ENCODE data around the gene MAT2A.
A peak's percentile ranks its signal among the peaks of the same experiment; 100 is the strongest.
"Not testable (repeated sequence)": the region's sequence is repeated elsewhere in the genome, so short reads cannot be mapped to it uniquely, and the experiment has no call there.

The MAT2A gene

DNA sequence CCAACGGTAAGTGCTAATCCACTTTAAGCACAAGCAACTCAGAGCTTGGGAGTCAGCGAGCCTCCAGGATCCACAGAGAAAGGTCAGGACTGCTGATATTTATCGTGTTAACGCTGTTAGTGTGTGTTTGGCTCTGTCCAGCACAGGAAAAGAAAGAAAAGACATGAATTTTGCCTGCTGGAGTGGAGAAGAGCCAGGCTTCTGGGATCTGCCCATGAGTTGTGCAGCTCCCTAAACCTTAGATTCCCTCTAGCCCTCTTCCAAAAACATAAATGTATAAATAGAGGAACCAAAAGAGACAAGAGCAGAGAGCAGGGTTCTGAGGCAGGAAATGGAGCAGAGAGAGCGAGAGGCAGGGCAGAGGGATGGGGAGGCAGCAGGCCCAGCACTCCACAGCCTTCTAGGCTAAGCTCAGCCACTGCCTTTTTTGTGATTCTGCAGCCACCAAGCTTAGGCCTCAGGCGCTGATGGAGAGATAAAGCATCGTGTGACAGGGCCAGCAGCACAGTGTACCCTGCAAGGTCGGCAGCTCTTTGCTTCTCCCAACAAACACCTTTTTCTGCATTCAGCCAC, 14.5 kb upstream of the MAT2A start:
- DNase-seq (ENCODE audit: low read depth in 2 of 2) = no peak

DNA sequence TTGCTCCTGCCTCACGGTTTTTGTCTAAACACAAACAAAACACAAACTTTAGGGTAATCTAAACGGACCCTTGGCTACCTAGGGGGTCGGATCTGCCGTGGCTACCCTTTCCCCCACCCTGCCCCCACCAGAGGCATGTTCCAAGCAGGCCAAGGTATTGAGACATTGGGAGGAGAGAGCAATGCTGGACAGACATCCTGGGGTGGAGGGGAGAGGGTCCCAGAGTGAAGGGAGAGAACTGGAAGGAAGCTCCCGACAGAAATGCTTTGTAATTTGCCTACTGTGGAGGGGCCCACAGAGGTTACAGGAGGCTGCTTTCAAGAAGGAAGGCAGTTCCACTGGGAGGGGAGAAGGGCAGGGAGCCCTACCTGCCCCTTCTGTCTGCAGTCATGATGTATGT, 13.9 kb upstream of the MAT2A start:
- DNase-seq (ENCODE audit: low read depth in 2 of 2) = no peak

DNA sequence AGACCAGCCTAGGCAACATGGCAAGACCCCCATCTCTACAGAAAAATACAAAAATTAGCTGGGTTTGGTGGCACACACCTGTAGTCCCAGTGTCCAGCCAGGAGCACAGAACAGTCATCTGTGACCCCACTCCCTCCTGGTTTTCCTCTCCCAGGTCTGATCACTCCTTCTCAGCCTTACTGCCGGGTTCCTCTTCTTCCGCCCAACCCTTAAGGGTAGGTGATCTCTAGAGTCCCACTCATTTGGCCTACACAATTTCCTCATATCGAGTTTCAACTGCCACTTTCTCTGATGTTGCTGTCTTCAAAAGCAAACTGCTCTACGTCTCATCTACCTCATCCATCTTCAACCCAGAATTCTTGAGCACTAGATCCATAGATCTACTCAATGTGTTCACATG, 13.4 kb upstream of the MAT2A start:
- DNase-seq (ENCODE audit: low read depth in 2 of 2) = no peak

DNA sequence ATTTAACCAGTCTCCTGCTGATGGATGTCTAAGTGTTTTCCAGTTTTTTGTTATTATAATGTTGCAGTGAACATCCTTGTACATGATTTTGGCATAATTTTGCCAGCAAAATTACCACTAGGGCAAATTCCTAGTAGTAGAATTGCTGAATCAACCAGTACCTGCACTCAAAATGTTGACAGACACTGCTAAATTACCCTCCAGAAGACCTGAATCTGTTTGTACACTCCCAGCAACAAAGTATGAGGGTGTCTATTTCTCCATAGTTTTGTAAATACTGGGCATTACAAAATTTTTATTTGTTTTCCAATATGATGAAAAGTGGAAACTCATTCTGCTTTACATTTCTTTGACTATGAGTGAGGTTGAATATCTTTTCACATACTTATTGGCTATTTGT, 11.2 kb upstream of the MAT2A start:
- no peak for DNase-seq (ENCODE audit: low read depth in 2 of 2)

DNA sequence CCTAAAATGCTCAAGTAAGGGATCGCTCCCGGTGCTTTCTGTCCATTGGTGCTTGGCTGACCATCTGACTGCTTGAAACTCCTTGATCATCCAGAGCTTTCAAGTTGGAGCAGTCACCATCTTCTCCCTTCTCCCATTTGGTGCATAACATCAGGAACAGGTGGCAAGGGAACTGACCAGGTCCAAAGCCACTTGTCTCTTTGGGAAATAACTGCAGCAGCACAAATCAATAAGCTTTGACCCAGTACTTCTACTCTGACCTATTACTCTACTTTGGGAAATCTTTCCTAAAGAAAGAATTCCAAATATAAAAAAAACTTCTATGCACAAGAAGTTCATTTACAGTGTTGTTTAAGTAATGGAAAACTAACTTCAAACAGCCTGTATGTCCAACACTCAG, 10.6 kb upstream of the MAT2A start:
- DNase-seq (ENCODE audit: low read depth in 2 of 2) = no peak

DNA sequence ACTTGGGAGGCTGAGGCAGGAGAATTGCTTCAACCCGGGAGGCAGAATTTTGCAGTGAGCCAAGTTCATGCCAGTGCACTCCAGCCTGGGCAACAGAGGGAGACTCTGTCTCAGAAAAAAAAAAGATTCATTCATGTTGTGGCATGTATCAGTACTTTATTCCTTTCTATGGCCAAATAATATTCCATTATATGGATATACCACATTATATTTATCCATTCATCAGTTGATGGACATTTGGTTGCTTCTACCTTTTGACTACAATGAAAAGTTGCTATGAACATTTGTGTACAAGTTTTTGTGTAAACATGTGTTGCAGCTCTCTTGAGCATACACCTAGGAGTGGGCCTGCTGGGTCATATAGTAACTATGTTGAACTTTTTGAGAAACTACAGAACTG, 9.2 kb upstream of the MAT2A start:
- no peak for DNase-seq (ENCODE audit: low read depth in 2 of 2)

DNA sequence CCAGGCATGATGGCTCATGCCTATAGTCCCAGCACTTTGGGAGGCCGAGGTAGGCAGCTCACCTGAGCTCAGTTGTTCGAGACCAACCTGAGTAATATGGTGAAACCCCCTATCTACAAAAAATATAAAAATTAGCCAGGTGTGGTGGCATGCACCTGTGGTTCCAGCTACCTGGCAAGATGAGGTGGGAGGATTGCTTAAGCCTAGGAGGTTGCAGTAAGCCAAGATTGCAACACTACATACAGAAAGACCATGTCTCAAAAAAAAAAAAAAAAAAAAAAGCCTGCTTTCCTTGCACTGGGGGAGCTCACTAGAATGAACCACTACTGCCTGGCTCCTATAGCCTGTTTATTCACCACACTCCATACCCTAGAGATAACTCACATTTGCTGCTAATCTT, 7.4 kb upstream of the MAT2A start:
- DNase-seq (ENCODE audit: low read depth in 2 of 2) = no peak

DNA sequence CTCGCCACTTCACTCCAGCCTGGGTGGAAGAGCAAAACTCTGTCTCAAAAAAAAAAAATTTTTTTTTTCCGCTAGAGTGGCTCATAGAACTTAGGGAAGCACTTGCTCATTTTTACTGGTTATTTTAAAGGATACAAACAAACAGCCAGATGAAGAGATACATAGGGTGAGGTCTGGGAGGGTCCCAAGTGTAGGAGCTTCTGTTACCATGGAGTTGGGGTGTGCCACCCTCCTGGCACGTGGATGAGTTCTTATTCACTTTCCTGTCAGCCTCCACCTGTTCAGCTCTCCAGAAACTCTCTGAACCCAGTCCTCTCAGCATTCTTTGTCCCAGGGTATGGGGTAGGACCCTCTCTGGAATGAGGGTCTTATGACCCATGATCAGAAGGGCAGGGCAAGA, 4.9 kb upstream of the MAT2A start:
- no peak for DNase-seq (ENCODE audit: low read depth in 2 of 2)

DNA sequence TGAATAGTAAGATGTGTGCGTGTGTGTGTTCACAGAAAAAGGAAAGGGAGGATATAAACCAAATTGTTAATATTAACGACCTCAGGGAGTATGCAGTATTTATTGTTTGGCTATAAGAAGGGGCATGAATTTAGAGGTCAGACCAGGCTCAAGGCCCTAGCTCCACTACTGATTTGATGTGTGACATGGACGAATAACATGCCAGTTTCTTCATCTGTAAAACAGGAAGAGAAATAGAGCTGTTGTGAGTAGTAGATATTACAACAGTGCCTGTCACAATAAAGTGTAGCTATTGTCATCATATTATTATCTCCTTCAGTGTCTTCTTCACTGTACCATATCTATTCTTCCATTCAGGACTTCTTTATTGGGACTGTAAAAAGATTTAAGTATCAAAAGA, 4.1 kb upstream of the MAT2A start:
- no peak for DNase-seq (ENCODE audit: low read depth in 2 of 2)

DNA sequence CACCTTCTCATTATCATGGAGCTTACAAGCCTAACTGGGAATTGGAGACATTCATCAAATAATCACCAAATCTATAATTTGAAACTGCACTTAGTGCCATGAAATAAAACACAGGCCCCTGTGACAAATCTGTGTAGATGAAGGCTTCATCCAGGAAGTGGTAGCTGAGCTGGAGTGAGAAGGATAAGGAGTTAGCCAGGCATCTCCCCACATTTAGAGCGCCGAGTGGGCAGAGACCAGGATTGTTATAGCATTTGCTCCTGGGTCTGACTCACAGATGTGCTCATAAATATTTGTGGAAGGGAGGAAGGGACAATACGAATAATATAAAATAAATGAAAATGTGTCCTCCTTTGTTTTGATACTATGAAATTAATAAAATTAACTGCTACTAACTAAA, 2.5 kb upstream of the MAT2A start:
- DNase-seq (ENCODE audit: low read depth in 2 of 2) = no peak

DNA sequence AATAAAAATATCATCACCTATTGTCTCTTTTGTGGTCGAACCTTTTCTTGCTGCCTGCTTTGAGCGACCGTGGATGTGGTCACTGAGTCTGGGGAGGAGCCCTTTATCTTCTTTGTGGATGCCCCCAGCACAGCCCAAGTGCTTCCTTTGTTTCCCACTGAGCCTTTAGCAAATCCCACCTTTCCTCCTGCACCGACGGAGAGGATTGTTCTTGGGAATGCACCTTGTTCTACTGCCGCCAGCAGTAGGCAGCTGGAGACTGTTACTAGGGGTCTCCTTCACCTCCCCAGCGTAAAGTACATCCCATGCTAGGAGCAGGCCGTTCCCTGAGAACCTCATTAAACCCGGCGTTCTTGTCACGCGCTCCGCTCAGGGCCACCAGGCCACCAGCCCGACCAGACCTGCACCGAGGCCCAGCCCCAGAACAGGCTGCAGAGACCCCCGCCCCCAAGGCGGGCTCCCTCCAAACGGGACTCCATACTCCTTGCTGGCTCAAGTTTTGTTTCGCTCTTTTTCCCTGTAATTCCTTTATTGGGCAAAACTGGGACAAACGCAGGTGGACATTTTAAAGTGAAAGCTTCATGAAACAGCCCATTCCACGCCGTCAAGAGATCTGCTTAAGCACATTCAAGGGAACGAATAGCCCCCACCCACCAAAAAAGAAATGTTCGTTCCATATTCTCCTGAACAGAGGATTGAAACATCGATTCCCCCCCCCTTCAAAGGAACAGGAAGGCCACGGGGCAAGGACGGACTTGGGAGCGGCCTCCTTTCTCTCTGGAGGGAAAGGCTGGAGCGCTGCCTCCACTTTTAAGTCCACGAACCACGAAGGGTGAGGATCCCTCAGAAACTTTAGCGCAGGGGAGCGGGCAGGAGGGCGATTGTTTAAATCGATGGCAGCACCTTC, 1.1 kb upstream of the MAT2A start:
- peak in 1 of 2 donors; percentile 32 for DNase-seq (ENCODE audit: low read depth in 2 of 2)

DNA sequence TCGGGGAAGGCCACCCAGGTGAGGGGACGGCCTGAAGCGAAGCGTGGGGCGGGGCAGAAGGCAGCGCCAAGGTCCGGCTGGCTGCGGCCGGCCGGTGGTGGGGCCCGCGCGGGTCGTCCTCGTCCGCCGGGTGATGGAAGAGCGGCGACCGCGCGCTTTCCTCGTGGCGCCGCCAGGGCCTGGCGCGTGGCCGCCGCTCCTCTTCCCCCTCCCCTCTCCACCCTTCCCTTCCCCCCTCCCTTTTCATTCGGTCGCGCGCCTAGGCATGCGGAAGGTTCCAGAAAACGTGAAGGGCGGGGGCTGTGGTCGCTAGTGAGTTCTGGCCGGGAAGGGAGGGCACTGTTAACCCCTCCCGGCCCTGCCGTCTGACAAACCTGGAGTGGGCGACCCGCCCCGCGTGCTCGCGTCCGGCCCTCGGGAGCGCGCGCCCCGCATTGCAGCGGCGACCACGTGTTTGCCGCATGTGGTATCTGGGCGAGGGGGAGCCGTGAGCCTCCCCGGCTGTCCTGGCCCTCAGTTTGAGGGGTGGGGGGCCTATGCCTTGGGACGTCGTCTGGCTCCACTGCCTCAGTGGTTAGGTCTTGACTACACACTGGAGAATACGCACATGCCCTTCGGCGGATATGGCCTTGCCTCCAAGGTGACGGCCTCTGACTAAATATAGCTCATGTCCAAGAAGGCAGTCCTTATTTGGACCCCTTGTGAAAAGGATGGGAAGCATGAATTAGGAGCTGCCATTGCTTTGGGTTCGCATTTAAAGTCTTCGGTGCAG, 579 bp downstream of the MAT2A start:
- DNase-seq (ENCODE audit: low read depth in 2 of 2) = peak; percentile 73

DNA sequence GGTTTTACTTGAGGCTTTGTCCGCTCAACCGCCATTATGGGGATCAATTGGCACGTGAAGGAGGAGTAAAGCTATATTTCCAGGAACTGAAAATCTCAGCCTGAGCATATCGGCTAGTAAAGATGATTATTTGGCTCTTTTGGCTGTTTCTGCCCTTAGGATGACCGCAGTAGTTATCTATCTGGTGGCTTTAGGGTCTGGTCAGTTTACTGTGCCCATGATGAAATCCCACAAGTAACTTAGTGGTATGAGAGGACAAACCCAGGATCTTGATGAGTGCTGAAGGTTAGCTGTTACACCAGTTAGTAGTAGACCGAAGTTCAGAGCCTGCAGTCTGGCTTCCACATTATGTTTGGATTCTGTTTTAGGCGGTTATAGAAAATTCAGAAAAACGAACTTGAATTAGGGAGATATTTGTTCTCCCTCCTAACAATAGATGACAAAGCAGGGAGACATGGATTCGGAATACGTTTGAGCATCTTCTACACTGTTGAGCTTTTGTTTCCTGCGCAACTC, 1.2 kb downstream of the MAT2A start:
- DNase-seq (ENCODE audit: low read depth in 2 of 2) = no peak

DNA sequence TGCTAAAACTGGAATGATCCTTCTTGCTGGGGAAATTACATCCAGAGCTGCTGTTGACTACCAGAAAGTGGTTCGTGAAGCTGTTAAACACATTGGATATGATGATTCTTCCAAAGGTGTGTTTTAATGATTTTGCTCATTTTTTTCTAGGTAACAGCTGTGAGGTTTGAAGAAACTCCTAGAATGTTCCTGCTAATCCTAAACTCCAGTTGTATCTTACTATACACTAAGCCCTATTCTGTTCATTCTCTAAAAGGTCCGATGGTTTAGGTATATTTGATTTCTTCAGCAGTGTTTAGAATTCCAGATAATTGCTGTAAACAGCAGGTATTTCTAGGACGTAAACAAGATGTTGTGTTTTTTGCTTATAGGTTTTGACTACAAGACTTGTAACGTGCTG, 2.3 kb downstream of the MAT2A start:
- DNase-seq (ENCODE audit: low read depth in 2 of 2) = no peak

DNA sequence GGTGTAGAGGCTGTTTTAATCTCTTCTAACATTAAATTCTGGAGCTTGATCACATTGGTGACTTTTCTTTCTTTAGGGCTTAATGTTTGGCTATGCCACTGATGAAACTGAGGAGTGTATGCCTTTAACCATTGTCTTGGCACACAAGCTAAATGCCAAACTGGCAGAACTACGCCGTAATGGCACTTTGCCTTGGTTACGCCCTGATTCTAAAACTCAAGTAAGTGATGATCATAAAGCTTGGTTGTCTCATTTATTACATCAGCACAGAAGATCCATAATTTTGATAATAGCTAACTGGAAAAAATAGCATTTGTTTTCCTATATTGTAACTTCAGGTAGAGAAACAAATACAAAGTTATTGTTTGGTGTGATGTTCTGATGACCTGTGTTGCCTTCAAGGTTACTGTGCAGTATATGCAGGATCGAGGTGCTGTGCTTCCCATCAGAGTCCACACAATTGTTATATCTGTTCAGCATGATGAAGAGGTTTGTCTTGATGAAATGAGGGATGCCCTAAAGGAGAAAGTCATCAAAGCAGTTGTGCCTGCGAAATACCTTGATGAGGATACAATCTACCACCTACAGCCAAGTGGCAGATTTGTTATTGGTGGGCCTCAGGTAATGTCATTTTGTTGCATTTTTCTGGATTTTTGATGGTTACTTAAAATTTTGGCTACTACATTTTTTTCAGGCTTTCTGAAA, 2.9 kb downstream of the MAT2A start:
- no peak for DNase-seq (ENCODE audit: low read depth in 2 of 2)

DNA sequence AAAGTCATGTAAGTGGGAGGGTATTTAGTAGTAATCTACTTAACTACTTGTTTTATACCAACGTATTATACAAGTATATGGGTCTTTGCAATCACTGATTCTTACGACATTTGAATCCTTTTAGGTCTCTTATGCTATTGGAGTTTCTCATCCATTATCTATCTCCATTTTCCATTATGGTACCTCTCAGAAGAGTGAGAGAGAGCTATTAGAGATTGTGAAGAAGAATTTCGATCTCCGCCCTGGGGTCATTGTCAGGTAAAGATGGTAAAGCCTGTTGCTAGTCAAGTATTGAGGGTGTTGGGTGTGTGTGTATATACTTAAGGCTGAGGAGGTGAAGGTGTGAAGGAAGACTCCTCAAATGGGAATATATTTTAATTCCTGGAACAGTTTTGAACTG, 3.8 kb downstream of the MAT2A start:
- no peak for DNase-seq (ENCODE audit: low read depth in 2 of 2)

DNA sequence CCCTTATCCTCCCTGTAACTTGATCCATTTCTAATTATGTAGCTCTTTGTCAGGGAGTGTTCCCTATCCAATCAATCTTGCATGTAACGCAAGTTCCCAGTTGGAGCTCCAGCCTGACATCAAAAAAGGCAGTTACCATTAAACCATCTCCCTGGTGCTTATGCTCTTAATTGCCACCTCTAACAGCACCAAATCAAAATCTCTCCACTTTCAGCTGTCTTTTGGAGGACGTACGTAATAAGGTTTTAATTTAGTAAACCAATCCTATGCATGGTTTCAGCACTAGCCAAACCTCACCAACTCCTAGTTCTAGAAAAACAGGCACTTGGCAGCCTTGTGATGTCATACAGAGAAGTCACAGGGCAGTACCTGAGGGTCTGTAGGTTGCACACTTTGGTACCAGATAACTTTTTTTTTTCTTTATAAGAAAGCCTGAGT, 5.3 kb downstream of the MAT2A start:
- not testable (repeated sequence) for DNase-seq (ENCODE audit: low read depth in 2 of 2)

DNA sequence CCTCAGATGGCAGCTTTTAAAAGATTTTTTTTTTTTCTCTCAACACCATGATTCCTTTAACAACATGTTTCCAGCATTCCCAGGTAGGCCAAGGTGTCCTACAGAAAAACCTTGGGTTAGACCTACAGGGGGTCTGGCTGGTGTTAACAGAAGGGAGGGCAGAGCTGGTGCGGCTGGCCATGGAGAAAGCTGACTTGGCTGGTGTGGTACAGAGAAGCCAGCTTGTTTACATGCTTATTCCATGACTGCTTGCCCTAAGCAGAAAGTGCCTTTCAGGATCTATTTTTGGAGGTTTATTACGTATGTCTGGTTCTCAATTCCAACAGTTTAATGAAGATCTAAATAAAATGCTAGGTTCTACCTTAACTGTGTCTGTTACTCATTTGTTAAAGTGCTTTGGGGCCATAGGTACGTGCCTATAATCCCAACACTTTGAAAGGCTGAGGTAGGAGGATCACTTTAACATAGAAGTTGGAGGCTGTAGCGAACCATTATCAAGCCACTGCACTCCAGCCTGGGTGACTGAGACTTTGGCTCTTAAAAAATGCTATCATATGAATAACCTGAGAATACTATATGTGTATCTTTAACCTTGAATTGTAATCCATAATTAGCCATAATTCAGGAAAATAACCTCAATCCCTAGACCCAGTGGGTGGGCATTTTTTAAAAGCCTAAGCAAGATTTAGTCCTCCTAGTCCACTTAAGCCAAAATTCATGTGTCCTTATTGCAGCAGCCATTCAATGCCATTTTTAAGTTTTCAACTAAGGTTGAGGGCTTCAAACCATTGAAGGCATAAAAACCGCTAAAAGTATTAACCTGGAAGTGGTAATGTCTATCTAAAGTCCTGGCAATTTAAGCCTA, 6.2 kb downstream of the MAT2A start:
- DNase-seq (ENCODE audit: low read depth in 2 of 2) = not testable (repeated sequence)

DNA sequence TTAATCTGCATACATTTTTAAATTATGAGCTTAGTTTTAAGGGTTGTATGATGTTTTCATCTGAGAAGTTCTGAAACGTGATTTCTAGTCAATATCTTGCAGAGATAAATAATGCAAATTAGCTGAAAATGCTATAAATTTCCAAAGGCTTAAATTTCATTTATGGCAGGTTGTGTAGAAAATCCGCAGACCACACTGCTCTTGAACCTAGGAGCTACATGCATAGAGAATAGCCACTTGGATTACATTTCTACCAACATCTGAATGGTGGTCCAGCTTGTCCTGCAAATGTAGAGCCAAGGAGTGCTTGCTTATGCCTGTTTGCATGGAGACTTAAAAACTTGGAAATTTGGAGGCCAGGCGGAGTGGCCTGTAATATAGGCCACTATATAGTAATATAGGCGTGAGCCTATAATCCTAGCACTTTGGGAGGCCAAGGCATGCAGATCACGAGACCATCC, 6.8 kb downstream of the MAT2A start:
- DNase-seq (ENCODE audit: low read depth in 2 of 2) = no peak

DNA sequence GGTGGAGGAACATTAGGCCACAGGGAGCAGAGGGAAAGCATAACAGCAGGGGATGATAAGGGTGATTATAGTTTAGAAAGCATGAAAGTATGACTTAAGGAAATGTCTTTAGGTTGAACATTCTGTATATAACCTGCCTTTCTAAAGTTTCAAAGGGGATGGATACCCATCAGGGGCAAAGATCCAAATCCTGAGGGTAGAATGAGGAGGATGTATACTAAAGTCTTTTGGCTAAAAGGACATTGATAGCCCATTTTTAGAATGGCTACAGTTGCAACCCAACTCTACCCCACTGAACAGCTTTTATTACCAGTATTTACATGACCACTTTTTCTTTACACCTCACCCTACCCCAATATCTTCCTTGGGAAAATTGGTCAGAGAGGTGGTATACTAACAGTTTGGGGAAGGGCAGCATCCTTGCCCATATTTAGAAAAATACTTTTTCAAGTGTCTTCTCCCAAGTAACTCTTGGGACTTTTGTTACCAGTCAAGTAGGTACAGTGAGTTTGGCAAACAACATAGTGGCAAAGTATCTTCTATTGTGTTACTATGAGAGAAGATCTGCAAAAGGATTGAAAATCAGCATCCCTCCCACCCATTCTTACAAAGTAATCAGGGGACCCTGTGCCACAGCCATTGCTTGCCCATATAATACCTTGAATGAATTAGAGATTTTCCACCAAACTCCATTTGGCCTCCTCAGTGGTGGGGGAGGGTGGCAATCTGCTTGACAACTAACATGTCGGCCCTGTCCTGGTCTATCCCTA, 8.3 kb downstream of the MAT2A start:
- no peak for DNase-seq (ENCODE audit: low read depth in 2 of 2)
